Neural progenitor cell (in vitro differentiated cells): Measurements from ENCODE around the gene TRIM58.

Experiments used
- EZH2 ChIP-seq: fragments of 200-600 bp; sonication (generic); IDR thresholded peaks from 2 replicates; pipeline ENCODE4 v1.6.1; 2017; ENCODE audit warnings: antibody characterized with exemption, mild to moderate bottlenecking, moderate library complexity
- EZH2phosphoT487 ChIP-seq: fragments of 200-600 bp; sonication (generic); IDR thresholded peaks from 2 replicates; pipeline ENCODE4 v1.6.1; 2017; ENCODE audit warnings: antibody characterized with exemption
- TF ChIP-seq, protein P1 (sequence below): fragments of 200-600 bp; sonication (generic); IDR thresholded peaks from 2 replicates; pipeline ENCODE4 v1.5.1; 2017; ENCODE audit warnings: antibody characterized with exemption, mild to moderate bottlenecking

DNA sequence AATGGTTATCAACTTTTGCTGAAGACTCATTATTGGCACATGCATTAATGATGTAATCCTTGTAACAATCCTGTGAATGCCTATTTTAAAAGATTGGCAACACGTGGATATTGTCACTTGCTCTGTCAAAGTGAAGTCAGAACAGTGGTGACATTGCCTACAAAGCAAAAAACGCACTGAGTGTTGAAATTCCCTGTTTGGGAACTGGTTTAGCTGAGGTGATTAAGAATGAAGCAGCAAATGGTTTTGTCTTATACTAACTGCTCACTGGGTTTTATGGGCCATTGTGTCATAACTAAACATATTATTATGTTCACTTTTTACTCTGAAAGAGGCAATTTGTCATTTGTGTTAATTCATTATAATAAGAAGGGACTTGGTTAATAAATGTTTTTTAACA is 44.4 kb upstream of the TRIM58 start:
- TF ChIP-seq EZH2 (no peak), EZH2phosphoT487 (no peak)
- TF ChIP-seq, protein P1, sequence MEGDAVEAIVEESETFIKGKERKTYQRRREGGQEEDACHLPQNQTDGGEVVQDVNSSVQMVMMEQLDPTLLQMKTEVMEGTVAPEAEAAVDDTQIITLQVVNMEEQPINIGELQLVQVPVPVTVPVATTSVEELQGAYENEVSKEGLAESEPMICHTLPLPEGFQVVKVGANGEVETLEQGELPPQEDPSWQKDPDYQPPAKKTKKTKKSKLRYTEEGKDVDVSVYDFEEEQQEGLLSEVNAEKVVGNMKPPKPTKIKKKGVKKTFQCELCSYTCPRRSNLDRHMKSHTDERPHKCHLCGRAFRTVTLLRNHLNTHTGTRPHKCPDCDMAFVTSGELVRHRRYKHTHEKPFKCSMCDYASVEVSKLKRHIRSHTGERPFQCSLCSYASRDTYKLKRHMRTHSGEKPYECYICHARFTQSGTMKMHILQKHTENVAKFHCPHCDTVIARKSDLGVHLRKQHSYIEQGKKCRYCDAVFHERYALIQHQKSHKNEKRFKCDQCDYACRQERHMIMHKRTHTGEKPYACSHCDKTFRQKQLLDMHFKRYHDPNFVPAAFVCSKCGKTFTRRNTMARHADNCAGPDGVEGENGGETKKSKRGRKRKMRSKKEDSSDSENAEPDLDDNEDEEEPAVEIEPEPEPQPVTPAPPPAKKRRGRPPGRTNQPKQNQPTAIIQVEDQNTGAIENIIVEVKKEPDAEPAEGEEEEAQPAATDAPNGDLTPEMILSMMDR, result no peak
